Stimulated activated CD4-positive, alpha-beta T cell treated with anti-CD3 and anti-CD28 coated beads, Interleukin-4, amount 100 ng/mL, for 4 hours (primary cell): ENCODE measurements around the gene TMEM175.
"Not testable (repeated sequence)": the region's sequence is repeated elsewhere in the genome, so short reads cannot be mapped to it uniquely, and the experiment has no call there.

Experiments
- DNase-seq, 2 experiments: peaks; one replicate each; pipeline ENCODE4 v3.0.0-alpha.2; 2020

Gene TMEM175

GRCh38 chr4:917992-918391 lies 14.3 kb upstream of the TMEM175 start:
- DNase-seq, result no peak

- DNase-seq, result not testable (repeated sequence)
Measured at GRCh38 chr4:918591-918990, 13.7 kb upstream of the TMEM175 start.

- DNase-seq, result not testable (repeated sequence)
Measured at GRCh38 chr4:919004-919680, 13.1 kb upstream of the TMEM175 start.

- DNase-seq, result no peak
Measured at GRCh38 chr4:921830-922331, 10.4 kb upstream of the TMEM175 start.

- no peak for DNase-seq
Measured at GRCh38 chr4:924107-925096, 7.9 kb upstream of the TMEM175 start.

GRCh38 chr4:925171-925570 lies 7.1 kb upstream of the TMEM175 start:
- DNase-seq, result no peak

GRCh38 chr4:925771-926500 lies 6.3 kb upstream of the TMEM175 start:
- DNase-seq, result no peak

GRCh38 chr4:926538-926937 lies 5.7 kb upstream of the TMEM175 start:
- no peak for DNase-seq

- DNase-seq, result not testable (repeated sequence)
Measured at GRCh38 chr4:927566-927965, 4.7 kb upstream of the TMEM175 start.

- DNase-seq, result no peak
Measured at GRCh38 chr4:929096-929765, 3.0 kb upstream of the TMEM175 start.

GRCh38 chr4:930028-930551 lies 2.2 kb upstream of the TMEM175 start:
- no peak for DNase-seq

GRCh38 chr4:930827-931193 lies 1.4 kb upstream of the TMEM175 start:
- DNase-seq, result no peak

GRCh38 chr4:931194-931959 lies 883 bp upstream of the TMEM175 start:
- no peak for DNase-seq

- DNase-seq, result peak in 1 of 2 experiments; percentile 13
Measured at GRCh38 chr4:932713-933070, 432 bp downstream of the TMEM175 start.

- DNase-seq, result not testable (repeated sequence)
Measured at GRCh38 chr4:939508-939907, 7.2 kb downstream of the TMEM175 start.

GRCh38 chr4:945274-946102 lies 13.2 kb downstream of the TMEM175 start:
- no peak for DNase-seq

GRCh38 chr4:946103-946450 lies 13.8 kb downstream of the TMEM175 start:
- DNase-seq, result no peak

- no peak for DNase-seq
Measured at GRCh38 chr4:946517-947471, 14.5 kb downstream of the TMEM175 start.

- no peak for DNase-seq
Measured at GRCh38 chr4:947491-947971, 15.3 kb downstream of the TMEM175 start.
